GM18507 (cell line): ENCODE data around the gene LRRC63.
"Not testable (repeated sequence)": the region's sequence is repeated elsewhere in the genome, so short reads cannot be mapped to it uniquely, and the experiment has no call there.

ENCODE experiments used
- DNase-seq: peaks from one replicate; pipeline ENCODE4 v3.0.0; 2011; ENCODE audit warnings: low read depth; ENCODE audit not compliant: insufficient read length; ENCODE audit errors: extremely low spot score
- FAIRE-seq: peaks from 2 replicates; lab custom pipeline; 2011; peaks lifted over from hg19 to GRCh38; lab: Jason Lieb, UNC

Gene LRRC63

GRCh38 chr13:46214741-46215140 is 3.0 kb downstream of the LRRC63 start:
- DNase-seq, FAIRE-seq: not testable (repeated sequence)

GRCh38 chr13:46220234-46220633 is 8.5 kb downstream of the LRRC63 start:
- not testable (repeated sequence) for FAIRE-seq

GRCh38 chr13:46229251-46229650 is 17.5 kb downstream of the LRRC63 start:
- FAIRE-seq = no peak
- DNase-seq = no peak

More at GRCh38 chr13:46220234-46220633, 8.5 kb downstream of the LRRC63 start:
- not testable (repeated sequence) for DNase-seq

- no peak for FAIRE-seq
- DNase-seq = no peak
These were observed 20.6 kb downstream of the LRRC63 start for GRCh38 chr13:46232281-46232680.

- no peak for DNase-seq
- FAIRE-seq = no peak
These were observed 23.6 kb downstream of the LRRC63 start for GRCh38 chr13:46235286-46235685.

GRCh38 chr13:46265292-46265691 is 53.6 kb downstream of the LRRC63 start:
- DNase-seq = no peak
- no peak for FAIRE-seq

- DNase-seq = no peak
- no peak for FAIRE-seq
These were observed 55.4 kb downstream of the LRRC63 start for GRCh38 chr13:46267166-46267565.

- no peak for FAIRE-seq
These were observed 58.7 kb downstream of the LRRC63 start for GRCh38 chr13:46270416-46270815.

GRCh38 chr13:46274094-46274698 is 62.5 kb downstream of the LRRC63 start:
- FAIRE-seq = no peak
- no peak for DNase-seq

More at GRCh38 chr13:46270416-46270815, 58.7 kb downstream of the LRRC63 start:
- no peak for DNase-seq

GRCh38 chr13:46278474-46278873 is 66.7 kb downstream of the LRRC63 start:
- no peak for DNase-seq
- FAIRE-seq = no peak

- no peak for DNase-seq
- FAIRE-seq = no peak
These were observed 70.1 kb downstream of the LRRC63 start for GRCh38 chr13:46281779-46282178.

GRCh38 chr13:46283912-46284824 is 72.4 kb downstream of the LRRC63 start:
- not testable (repeated sequence) for FAIRE-seq, DNase-seq

GRCh38 chr13:46286972-46287371 is 75.2 kb downstream of the LRRC63 start:
- FAIRE-seq = no peak

GRCh38 chr13:46288570-46289259 is 77.0 kb downstream of the LRRC63 start:
- FAIRE-seq = peak; percentile 94
- peak; percentile 14 for DNase-seq

More at GRCh38 chr13:46286972-46287371, 75.2 kb downstream of the LRRC63 start:
- no peak for DNase-seq

- FAIRE-seq = no peak
- no peak for DNase-seq
These were observed 77.7 kb downstream of the LRRC63 start for GRCh38 chr13:46289260-46289955.

- DNase-seq (no peak), FAIRE-seq (no peak)
These were observed 78.7 kb downstream of the LRRC63 start for GRCh38 chr13:46290434-46290833.

- no peak for DNase-seq
- FAIRE-seq = no peak
These were observed 81.7 kb downstream of the LRRC63 start for GRCh38 chr13:46293436-46293835.

GRCh38 chr13:46295491-46296114 is 83.9 kb downstream of the LRRC63 start:
- no peak for DNase-seq
- FAIRE-seq = peak; percentile 51
